Aorta (tissue), 5 donors: ENCODE data around the gene POLR2H. TPM values are rescaled to one million over a fixed set of nuclear protein-coding genes. Genes with fewer than 3 reads are reported as not detected.
A peak's percentile ranks its signal among the peaks of the same experiment; 100 is the strongest.

Experiments used
- ATAC-seq: fragments of 200-7000 bp; cut with Tn5 transposase; one replicate; pipeline ENCODE4 v1.9.1; 2022; ENCODE audit warnings: moderate library complexity; ENCODE audit not compliant: low FRiP score
- DNase-seq, 2 donors: peaks; one replicate each; pipeline ENCODE4 v3.0.0-alpha.2; 2020
- H3K27ac ChIP-seq, 2 donors: one replicate each; pipeline ENCODE4 v1.5.1; 2013; ENCODE audit warnings: low read length in 2 of 2, mild to moderate bottlenecking in 2 of 2, moderate library complexity in 2 of 2, control low read depth in 1 of 2, inconsistent platforms in 1 of 2, low read depth in 1 of 2
- H3K27me3 ChIP-seq, 2 donors: one replicate each; pipeline ENCODE4 v1.6.1; 2013; ENCODE audit warnings: control low read depth in 1 of 2, low read length in 1 of 2, mild to moderate bottlenecking in 1 of 2, moderate library complexity in 1 of 2; ENCODE audit not compliant: insufficient read depth in 2 of 2, control insufficient read depth in 1 of 2
- H3K36me3 ChIP-seq, 2 donors: one replicate each; pipeline ENCODE4 v1.6.1; 2013; ENCODE audit warnings: control low read depth in 1 of 2, low read length in 1 of 2, mild to moderate bottlenecking in 1 of 2; ENCODE audit not compliant: insufficient read depth in 2 of 2, control insufficient read depth in 1 of 2
- H3K4me1 ChIP-seq, 2 donors: one replicate each; pipeline ENCODE4 v1.6.1; 2013; ENCODE audit warnings: low read length in 2 of 2, control low read depth in 1 of 2, mild to moderate bottlenecking in 1 of 2, moderate library complexity in 1 of 2; ENCODE audit not compliant: insufficient read depth in 2 of 2, control insufficient read depth in 1 of 2
- H3K4me3 ChIP-seq, 2 donors: one replicate each; pipeline ENCODE4 v1.5.1; 2013; ENCODE audit warnings: low read length in 2 of 2, control low read depth in 1 of 2, mild to moderate bottlenecking in 1 of 2
- H3K9me3 ChIP-seq: one replicate; pipeline ENCODE4 v1.6.1; 2013; ENCODE audit warnings: mild to moderate bottlenecking, low read length; ENCODE audit not compliant: control insufficient read depth
- WGBS, 2 donors: extraction: QIAGEN DNeasy Blood & Tissue Kit; methylation state at CpG; one replicate each; pipeline ENCODE4 v1.1.7; 2013; 5-methylcytosine and 5-hydroxymethylcytosine counted together
- intact Hi-C, 2 donors: fragments of 100-400 bp; cut with DNase I; formaldehyde crosslinking; loops; one replicate each; pipeline versions ENCODE4 v1.14.2 to v1.15.0; 2022
- polyA plus RNA-seq, 2 donors: library from polyadenylated mRNA; stranded (reverse); fragments of 200-250 nt; gene quantifications; one replicate each; pipeline ENCODE4 v1.2.3, GENCODE V29; 2013
- total RNA-seq, 2 donors: library from RNA; stranded (reverse); fragmentation: NEBNext Ultra II Directional; extraction: Animal tissue kit (Norgen Biotek cat#: 25700); gene quantifications; one replicate each; pipeline ENCODE4 v1.2.1, GENCODE V29; 2021
- donor health status: healthy with polysubstance abuse.
- donor health status: Bipolar disorder and iron deficiency.
- donor health status: DM: no; HTN: no; CAD: no.
- donor health status: DM: no; HTN: no; CAD: no.
- donor health status: DM: yes; HTN: yes; CAD: no.

Gene POLR2H
- total and polyA plus RNA-seq, 4 donors, result 43.9 to 151 (median 57.3) TPM

GRCh38 chr3:184395320-184395660 lies 33.8 kb downstream of the POLR2H start:
- DNase-seq (peak in 1 of 2 donors; percentile 31), ATAC-seq (no peak)
- no peak overlapping the region for H3K4me3 ChIP-seq
- WGBS, 2 donors, result 92 to 96% methylated on average over 5 of the region's 5 CpGs
- no peak overlapping the region for H3K27ac ChIP-seq
- H3K36me3 ChIP-seq, result no peaks in the 10 kb centered on the region
- intact Hi-C loops, result no loop called here
- H3K9me3 ChIP-seq, result no peaks in the 10 kb centered on the region
- H3K4me1 ChIP-seq, result no peaks in the 10 kb centered on the region
- no peaks in the 10 kb centered on the region for H3K27me3 ChIP-seq

- H3K27ac ChIP-seq, result no peak overlapping the region
- H3K4me1 ChIP-seq, result no peaks in the 10 kb centered on the region
- ATAC-seq, result peak; percentile 53
- DNase-seq, result peak in 1 of 2 donors; percentile 9
- intact Hi-C loops, result no loop called here
- H3K9me3 ChIP-seq, result no peaks in the 10 kb centered on the region
- WGBS, 2 donors, result 2 to 5% methylated on average over 9 of the region's 9 CpGs
- H3K4me3 ChIP-seq, result no peak overlapping the region
- H3K36me3 ChIP-seq, result no peaks in the 10 kb centered on the region
- H3K27me3 ChIP-seq, result no peaks in the 10 kb centered on the region
Observed at GRCh38 chr3:184399410-184399809, 37.9 kb downstream of the POLR2H start.

GRCh38 chr3:184405075-184406030 lies 43.8 kb downstream of the POLR2H start:
- intact Hi-C loops, result no loop called here
- Histone ChIP-seq H3K4me3 (no peak overlapping the region), H3K27me3 (no peaks in the 10 kb centered on the region), H3K9me3 (no peaks in the 10 kb centered on the region), H3K36me3 (no peaks in the 10 kb centered on the region), H3K4me1 (no peaks in the 10 kb centered on the region), H3K27ac (no peak overlapping the region)
- WGBS, 2 donors, result 80 to 82% methylated on average over 20 of the region's 20 CpGs
- ATAC-seq (no peak), DNase-seq (peak in 1 of 2 donors; percentile 63)

- intact Hi-C loops, result no loop called here
- Histone ChIP-seq H3K4me3 (no peak overlapping the region), H3K27ac (no peak overlapping the region), H3K36me3 (no peaks in the 10 kb centered on the region), H3K4me1 (no peaks in the 10 kb centered on the region), H3K9me3 (no peaks in the 10 kb centered on the region), H3K27me3 (no peaks in the 10 kb centered on the region)
- DNase-seq, result peak in 1 of 2 donors; percentile 47
- ATAC-seq, result no peak
- 77 to 79% methylated on average over 8 of the region's 8 CpGs for WGBS, 2 donors
Observed at GRCh38 chr3:184409331-184409926, 47.9 kb downstream of the POLR2H start.

GRCh38 chr3:184409946-184410500 lies 48.5 kb downstream of the POLR2H start:
- no peak overlapping the region for H3K27ac ChIP-seq
- H3K27me3 ChIP-seq, result no peaks in the 10 kb centered on the region
- no peaks in the 10 kb centered on the region for H3K36me3 ChIP-seq
- WGBS, 2 donors, result 70 to 77% methylated on average over 12 of the region's 12 CpGs
- ATAC-seq (no peak), DNase-seq (peak in 1 of 2 donors; percentile 73)
- intact Hi-C loops, result no loop called here
- H3K9me3 ChIP-seq, result no peaks in the 10 kb centered on the region
- no peaks in the 10 kb centered on the region for H3K4me1 ChIP-seq
- no peak overlapping the region for H3K4me3 ChIP-seq

- intact Hi-C loops, result loop anchor here in 1 of 2 donors (1.0 to 5.0 kb wide), 3 partner anchors 42 to 98 kb away; no protein-coding TSS in a partner anchor
- WGBS, 2 donors, result 86 to 90% methylated on average over 16 of the region's 16 CpGs
- Histone ChIP-seq H3K36me3 (no peaks in the 10 kb centered on the region), H3K4me1 (no peaks in the 10 kb centered on the region), H3K4me3 (no peak overlapping the region), H3K9me3 (no peaks in the 10 kb centered on the region), H3K27ac (no peak overlapping the region), H3K27me3 (no peaks in the 10 kb centered on the region)
- peak in 1 of 2 donors; percentile 22 for DNase-seq
- no peak for ATAC-seq
Observed at GRCh38 chr3:184414418-184415202, 53.1 kb downstream of the POLR2H start.

GRCh38 chr3:184415203-184415490 lies 53.6 kb downstream of the POLR2H start:
- Histone ChIP-seq H3K9me3 (no peaks in the 10 kb centered on the region), H3K36me3 (no peaks in the 10 kb centered on the region), H3K27me3 (no peaks in the 10 kb centered on the region), H3K4me1 (no peaks in the 10 kb centered on the region), H3K27ac (no peak overlapping the region), H3K4me3 (no peak overlapping the region)
- no peak for DNase-seq
- WGBS, 2 donors, result 90 to 93% methylated on average over 4 of the region's 4 CpGs
- intact Hi-C loops, result loop anchor here in 1 of 2 donors (1.0 to 5.0 kb wide), 3 partner anchors 43 to 97 kb away; no protein-coding TSS in a partner anchor
- ATAC-seq, result no peak

GRCh38 chr3:184417619-184418327 lies 56.3 kb downstream of the POLR2H start:
- peak; percentile 88 for ATAC-seq
- DNase-seq, result peak; percentile 79 to 89
- Histone ChIP-seq H3K4me1 (no peaks in the 10 kb centered on the region), H3K4me3 (no peak overlapping the region), H3K9me3 (no peaks in the 10 kb centered on the region), H3K36me3 (no peaks in the 10 kb centered on the region), H3K27me3 (no peaks in the 10 kb centered on the region), H3K27ac (no peak overlapping the region)
- intact Hi-C loops, result loop anchor here in 1 of 2 donors (5.0 kb wide), 2 partner anchors 45 to 95 kb away; no protein-coding TSS in a partner anchor
- 26 to 35% methylated on average over 12 to 14 of the region's 14 CpGs for WGBS, 2 donors
